Neural progenitor cell (in vitro differentiated cells): ENCODE measurements around the gene RGS6.

Experiments used
- CTCF ChIP-seq: fragments of 200-600 bp; sonication (generic); IDR thresholded peaks from 2 replicates; pipeline ENCODE4 v1.5.1; 2017; ENCODE audit warnings: antibody characterized with exemption, mild to moderate bottlenecking
- EZH2 ChIP-seq: fragments of 200-600 bp; sonication (generic); IDR thresholded peaks from 2 replicates; pipeline ENCODE4 v1.6.1; 2017; ENCODE audit warnings: antibody characterized with exemption, mild to moderate bottlenecking, moderate library complexity

DNA sequence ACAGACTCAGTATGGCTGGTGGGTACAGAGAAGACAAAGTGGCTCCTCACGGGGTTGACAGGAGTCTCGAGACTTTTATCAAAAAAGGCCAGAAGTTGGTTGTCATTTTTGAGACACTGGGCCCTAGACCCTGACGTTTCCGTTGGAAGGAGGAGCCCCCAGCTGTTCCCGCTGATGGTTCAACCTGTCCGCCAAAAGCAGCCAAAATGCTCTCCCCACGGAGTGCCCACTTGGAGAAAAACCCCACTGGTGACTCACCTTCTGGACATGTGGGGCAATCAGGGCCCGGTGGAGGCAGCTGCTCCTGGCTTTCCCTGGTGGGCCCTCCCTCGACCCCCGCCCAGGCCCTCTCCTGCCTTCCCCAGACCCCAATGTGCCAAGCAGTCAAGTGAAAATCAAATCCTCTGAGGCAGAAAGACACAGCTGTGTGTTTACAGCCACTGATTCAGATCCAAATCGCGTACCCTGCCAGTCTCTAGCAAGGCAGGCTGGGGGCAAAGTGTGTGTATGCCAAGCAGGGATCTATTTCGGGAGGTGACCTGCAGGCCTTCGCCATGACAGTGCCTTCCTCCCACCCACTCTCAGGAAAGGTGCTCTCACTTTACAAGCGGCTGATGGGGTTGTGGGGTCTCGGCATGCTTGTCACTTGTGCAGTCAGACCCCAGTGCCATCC is 614.3 kb downstream of the RGS6 start:
- TF ChIP-seq CTCF (no peak), EZH2 (no peak)
